Measurements from ENCODE around the gene OR6N1.

Gene OR6N1, protein sequence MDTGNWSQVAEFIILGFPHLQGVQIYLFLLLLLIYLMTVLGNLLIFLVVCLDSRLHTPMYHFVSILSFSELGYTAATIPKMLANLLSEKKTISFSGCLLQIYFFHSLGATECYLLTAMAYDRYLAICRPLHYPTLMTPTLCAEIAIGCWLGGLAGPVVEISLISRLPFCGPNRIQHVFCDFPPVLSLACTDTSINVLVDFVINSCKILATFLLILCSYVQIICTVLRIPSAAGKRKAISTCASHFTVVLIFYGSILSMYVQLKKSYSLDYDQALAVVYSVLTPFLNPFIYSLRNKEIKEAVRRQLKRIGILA

DNA sequence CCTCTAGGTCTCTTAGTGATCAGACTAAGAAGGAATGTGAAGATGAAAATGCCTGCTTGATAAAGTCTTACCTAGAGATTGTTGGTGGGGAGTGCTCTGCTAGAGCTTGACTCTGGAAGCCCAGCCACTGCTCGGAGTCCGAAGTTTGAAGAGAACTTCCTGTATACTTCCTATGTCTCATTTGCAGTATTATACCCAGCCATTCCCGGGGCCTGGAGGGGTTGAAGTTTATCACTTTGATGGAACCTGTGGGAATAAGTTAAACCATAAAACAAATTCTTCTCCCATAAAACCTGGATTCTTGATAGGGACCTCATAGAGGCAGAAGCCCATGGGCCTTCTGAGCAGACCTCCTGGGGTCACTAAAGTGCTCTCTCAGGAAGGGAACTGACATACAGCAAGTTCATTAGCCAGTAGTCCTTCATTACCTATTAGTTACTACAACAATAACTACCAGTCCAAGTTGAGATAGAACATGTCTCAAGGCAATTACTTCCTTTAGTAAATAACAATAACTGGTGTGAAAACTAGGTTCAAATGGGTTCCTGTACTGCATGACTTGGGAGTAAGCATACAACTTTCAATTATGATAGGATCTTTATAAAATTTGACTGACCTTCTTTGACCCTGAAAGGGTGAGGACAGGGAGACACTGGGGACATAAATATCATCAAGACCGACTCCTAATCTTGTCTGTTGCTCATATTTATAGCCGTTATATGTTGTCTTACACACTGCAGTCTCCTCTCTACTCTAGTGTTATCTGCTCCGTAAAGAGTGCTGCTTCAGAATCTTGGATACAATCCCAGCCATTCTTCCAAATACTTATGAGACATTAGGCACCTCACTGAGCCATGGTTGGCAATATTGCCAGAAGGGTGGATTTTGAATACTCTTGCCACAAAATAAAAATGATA, at the start of gene OR6N1:
Gene OR6N1 (minus strand): TSS at position 246 of the 917 bp plus-strand sequence. CDS start 5,513 bp downstream, outside the sequence.
- no peak for DNase-seq (ENCODE audit: low read depth in 3 of 3, low spot score in 1 of 3)

DNA sequence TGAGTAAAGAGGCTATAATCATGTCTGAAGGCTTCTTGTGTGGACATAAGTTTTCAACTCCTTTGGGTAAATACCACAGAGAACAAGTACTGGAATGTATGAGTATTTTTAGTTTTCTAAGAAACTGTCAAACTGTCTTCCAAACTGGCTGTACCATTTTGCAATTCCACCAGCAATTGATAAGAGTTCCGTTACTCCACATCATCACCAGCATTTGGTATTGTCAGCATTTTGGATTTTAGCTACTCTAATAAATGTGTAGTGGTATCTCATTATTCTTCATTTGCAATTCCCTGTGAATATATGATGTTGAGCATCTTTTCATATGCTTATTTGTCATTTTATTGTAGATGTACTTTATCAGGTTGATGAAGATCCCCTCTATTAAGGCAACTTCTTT, 49.7 kb upstream of the OR6N1 start:
- DNase-seq (ENCODE audit: low read depth in 3 of 3, low spot score in 1 of 3) = no peak

DNA sequence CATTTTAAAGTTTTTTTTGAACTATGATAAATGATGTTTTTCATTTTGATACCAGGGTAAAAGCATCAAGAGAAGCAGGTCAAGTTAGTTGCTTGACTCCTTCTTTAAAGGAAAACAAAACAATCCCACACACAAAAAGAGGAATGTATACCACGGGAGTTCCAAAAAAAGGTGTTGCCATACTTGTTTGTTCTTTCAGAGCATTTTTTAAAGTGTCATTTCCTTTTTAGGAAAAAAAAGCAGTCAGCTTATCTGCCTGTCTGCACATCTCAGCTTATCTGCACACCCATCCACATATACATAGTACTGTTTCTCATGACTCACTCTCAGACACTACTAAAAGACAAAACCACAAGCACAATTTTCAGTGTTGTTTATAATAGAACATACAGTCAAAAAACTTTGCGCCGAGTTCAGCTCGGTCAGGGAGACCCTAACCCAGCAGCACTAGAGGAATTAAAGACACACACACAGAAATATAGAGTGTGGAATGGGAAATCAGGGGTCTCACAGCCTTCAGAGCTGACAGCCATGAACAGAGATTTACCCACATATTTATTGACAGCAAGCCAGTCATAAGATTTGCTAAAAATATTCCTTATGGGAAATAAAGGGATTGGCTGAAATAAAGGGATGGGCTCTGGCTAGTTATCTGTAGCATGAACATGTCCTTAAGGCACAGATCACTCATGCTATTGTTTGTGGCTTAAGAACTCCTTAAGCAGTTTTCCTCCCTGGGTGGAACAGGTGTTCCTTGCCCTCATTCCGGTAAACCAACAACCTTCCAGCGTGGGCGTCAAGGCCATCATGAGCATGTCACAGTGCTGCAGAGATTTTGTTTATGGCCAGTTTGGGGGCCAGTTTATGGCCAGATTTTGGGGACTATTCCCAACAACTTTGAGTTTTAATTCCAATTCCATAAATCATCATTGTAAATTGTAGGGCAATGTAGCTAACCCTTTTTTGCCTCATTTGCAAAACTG, 47.8 kb upstream of the OR6N1 start:
- DNase-seq (ENCODE audit: low read depth in 3 of 3, low spot score in 1 of 3) = no peak

DNA sequence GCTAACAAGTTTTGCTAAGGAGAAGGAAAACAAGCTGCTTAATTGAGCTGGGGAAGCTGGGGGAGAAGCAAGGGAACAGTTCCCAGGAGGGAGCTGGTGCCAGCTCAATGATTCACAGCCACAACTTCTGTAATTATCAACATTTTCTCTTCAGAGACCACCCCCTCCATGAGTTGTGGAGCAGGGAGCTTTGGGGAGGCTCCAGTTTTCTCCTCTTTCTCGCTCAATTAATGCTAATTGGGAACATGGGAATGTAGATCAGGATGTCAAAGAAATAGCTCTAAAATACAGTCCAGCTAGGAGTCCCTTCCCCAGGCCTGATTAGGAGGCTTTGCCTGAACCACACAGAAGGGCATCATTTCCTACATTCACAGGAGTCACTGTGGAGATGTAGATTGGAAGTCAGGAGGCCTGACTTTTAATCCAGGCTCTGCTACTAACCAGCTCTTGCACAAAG, 47.0 kb upstream of the OR6N1 start:
- DNase-seq (ENCODE audit: low read depth in 3 of 3, low spot score in 1 of 3) = no peak

DNA sequence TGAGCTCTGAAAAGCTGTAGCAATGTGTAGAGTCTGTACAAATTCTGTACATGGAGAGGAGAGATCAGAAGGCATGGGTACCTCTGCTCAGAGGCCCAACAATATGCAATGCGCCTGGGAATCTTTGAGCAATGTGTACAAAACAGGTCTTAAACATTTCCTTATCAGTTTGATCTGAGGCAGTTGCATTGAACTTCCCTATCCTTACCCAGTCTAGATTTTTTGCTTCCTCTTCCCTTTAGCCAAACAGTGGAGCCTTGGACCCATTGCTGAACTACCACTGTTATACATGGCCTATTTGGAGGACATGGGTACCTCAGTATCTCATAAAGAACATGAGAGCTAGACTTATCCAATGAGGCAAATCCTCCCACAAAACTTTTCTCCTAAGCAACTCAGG, 46.6 kb upstream of the OR6N1 start:
- DNase-seq (ENCODE audit: low read depth in 3 of 3, low spot score in 1 of 3) = no peak

DNA sequence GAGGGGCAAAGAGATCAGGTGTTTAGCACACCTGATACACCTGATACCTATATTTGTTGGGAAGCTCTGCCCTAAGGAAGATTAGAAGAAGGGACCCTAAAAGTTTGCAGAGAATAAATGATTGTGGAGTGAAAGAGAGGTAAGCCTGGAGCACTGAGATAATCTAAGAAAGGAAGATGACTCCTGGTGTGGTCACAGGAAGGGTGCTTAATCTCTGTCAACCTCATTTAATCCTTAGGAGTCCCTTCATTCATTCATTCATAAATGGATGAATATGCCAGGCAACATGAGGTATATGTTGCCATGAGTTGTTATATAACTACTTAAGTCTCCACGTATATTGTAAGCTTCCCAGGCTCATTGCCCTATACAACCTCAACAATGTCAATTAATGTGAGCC, 43.0 kb upstream of the OR6N1 start:
- no peak for DNase-seq (ENCODE audit: low read depth in 3 of 3, low spot score in 1 of 3)

DNA sequence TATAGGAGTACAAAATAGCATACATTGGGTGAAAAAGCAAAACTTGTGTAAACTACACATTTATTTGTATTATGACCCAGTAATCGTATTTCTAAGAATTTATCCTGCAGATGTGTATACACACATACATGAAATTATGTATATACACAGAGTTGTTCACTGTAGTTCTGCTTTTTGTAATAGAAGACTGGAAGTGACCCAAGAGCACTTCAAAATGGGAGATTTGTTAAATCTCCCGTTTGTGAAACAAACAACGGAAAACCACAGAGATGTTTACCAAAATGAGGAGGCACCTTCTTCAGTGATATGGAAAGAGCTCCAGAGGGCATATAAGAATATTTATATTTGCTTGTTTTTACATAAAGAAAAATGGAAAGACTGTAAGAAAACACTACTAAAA, 41.2 kb upstream of the OR6N1 start:
- DNase-seq (ENCODE audit: low read depth in 3 of 3, low spot score in 1 of 3) = no peak

DNA sequence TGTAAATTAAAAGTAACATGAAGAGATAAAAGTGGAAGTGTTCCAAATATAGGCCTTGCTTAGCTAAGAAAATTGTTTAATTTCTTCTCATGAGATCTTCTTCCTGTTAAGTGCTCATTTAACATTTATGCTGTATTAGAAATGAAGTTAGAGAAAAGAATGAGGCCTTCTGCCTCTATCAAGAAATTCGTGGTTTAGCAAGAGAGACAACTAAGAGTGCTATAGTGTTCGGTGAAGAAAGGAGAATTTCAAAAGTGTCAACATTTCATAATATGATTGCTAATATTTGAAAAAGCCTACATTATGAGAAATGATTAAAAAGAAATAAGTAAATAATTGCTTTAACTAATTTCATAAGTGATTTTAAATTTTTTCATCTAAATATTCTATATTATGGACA, 40.3 kb upstream of the OR6N1 start:
- no peak for DNase-seq (ENCODE audit: low read depth in 3 of 3, low spot score in 1 of 3)

DNA sequence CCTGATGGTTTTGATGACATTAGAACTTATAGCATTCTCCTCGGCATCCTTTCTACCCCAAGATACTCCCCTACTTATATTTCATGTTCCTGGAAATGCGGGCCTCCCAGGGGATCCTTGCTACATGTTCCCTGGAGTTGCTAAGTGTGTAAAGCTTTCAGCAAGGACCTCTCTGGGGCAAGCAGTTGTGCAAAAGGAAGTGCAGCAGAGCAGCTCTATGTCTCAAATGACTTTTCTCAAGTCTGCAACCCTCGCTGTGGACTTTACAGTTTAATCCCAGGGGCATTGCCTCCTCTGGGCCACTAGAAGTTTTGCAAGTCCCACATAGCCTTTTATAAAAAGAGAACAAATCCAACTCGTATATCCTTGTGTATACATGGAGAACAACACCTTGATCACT, 38.3 kb upstream of the OR6N1 start:
- DNase-seq (ENCODE audit: low read depth in 3 of 3, low spot score in 1 of 3) = no peak

DNA sequence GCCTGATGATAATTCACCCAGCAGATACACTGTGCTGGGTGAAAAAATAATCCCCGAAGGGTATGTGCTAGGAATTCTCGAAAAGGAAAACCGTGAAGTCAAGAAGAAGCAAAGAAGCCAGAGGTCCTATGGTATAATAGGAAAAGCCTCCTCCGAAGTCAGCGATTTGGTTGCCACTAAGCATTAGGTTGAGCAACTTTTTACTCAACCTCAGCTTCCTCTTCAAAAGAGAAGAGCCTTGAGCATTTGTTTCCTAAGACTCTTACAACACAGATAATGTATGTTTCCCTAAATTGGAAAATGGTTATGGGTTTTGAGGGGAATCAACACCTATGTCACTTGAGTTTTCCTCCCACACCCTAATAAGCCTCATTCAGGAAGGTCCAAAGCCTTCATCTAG, 37.9 kb upstream of the OR6N1 start:
- no peak for DNase-seq (ENCODE audit: low read depth in 3 of 3, low spot score in 1 of 3)

DNA sequence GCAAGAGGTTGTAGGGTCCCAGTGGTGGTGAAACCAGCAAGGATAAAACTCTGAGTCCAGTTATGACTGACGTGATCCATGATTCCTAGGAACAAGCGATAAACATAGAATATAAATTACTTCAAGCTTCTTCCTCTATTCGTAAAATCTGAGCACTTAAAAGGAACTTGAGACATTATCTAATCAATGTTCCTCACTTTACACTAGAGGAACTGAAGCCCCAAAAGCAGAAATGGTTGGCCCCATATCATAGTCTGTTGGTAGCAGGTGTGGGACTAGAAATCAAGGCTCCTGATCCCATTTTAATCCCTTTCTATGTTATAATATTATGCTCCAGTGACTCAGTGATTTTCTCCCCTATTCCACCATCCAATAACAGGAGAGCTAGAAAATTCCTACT, 37.3 kb upstream of the OR6N1 start:
- DNase-seq (ENCODE audit: low read depth in 3 of 3, low spot score in 1 of 3) = no peak

DNA sequence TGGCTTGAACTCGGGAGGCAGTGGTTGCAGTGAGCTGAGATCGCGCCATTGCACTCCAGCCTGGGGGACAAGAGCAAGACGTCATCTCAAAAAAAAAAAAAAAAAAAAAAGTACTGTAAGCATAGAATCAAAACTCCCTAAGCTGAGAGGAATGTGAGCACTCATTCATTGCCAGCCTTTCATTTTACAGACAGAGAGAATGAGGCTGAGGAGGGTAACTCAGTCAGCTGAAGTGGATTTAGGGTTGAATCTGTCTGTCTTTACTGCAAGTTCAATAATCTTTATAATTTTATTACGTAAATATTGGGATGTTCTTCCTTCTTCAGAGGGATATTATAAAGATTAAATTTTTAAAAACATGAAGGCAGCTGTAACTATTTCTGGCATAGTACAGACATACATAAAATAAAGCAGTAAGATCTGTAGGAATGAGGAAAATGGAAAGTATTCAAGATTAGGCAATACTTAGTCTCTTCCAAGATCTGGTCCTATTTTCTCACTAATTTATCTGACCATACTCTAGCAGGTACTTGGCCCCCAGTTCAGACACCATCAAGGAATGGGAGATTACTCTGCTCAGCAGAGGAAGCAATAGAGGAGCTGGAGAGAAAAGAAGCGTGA, 35.0 kb upstream of the OR6N1 start:
- DNase-seq (ENCODE audit: low read depth in 3 of 3, low spot score in 1 of 3) = no peak

DNA sequence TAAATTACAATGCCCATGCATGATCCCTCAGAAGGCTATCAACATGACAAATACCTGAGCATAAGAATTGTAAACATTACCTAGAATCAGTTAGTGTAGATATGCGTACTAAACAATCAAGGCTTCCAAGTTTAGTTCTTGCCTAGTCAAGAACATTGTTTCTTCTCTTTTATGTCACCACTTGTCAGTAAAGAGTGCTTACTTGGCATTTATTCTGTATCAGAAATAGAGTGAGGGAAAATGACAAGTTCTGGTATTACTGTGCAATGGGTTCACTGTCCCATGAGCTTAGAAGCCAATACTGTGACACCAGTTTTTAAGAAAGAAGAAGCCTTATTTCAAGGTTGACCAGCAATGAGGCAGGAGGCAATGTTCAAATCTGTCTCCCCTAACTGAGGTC, 31.7 kb upstream of the OR6N1 start:
- no peak for DNase-seq (ENCODE audit: low read depth in 3 of 3, low spot score in 1 of 3)

DNA sequence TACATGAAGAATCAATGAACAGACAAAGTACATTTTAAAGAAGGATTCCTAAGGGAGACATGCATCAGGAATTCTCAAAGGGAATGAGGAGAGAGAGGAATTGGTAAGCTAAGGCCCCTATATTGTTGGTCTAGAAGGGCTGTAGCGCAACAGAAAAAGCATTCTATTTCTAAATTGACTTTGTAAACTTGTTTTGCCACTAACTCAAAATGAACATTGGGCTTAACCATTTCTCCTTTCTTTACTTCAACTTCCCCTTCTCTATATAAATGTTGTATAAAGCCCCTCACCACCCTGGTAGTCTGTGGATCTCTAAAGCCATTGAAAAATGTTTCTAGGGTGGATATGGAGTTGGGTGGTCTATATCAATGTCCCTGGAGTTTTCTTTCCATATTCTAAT, 29.4 kb upstream of the OR6N1 start:
- no peak for DNase-seq (ENCODE audit: low read depth in 3 of 3, low spot score in 1 of 3)

DNA sequence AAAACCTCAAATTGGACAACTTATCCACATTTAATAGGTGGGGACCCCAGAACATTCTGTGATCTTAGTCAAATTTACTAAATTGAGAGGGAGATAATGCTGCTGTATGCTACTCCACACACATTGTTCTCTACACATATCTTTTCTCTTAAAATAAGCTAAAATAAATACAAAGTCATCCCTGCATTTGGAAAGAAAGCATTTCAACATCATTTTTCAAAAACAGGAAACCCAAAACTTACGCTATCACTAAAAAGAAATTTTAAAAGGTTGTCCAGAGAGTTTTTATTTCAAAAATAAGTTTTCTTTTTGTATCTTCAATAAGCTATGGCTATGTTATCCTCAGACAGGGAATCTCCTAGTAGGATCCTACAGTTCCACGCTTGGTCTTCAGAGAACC, 28.5 kb upstream of the OR6N1 start:
- no peak for DNase-seq (ENCODE audit: low read depth in 3 of 3, low spot score in 1 of 3)

DNA sequence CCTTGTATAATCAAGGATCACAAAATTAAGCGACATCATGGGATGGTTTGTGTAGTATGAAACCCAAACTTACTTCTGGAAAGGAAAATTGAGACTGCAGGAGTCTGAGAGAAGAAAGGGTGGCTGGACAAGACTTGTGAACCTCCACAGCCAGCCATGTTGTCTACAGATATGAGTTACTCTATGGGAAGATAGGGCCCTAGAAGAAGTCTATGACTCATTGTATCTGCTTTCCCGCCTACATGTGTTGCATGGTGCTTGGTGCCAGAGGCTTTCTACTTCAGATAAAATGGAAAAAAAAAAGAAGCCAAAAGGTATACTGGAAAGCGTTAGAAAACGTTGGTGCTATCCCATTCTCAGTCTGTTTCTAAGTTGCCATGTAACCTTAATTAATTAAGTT, 27.7 kb upstream of the OR6N1 start:
- DNase-seq (ENCODE audit: low read depth in 3 of 3, low spot score in 1 of 3) = no peak

DNA sequence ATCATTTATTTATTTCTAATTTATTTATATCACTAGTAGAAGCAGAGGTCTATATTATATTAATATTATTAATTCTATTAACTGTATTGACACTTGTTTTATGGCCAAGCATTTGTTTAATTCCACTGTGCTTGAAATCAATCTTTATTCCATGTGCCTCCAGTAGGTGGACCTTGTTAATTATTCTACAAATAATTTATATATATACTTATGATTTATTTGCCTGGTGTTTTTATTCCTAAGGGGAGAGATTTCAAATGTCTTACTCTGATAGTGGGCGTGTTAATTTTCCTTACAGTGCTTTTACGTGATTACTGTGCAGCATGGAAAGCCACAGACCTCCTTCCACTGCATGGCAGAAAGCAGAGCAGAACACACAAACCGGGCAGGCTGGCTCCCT, 26.5 kb upstream of the OR6N1 start:
- no peak for DNase-seq (ENCODE audit: low read depth in 3 of 3, low spot score in 1 of 3)

DNA sequence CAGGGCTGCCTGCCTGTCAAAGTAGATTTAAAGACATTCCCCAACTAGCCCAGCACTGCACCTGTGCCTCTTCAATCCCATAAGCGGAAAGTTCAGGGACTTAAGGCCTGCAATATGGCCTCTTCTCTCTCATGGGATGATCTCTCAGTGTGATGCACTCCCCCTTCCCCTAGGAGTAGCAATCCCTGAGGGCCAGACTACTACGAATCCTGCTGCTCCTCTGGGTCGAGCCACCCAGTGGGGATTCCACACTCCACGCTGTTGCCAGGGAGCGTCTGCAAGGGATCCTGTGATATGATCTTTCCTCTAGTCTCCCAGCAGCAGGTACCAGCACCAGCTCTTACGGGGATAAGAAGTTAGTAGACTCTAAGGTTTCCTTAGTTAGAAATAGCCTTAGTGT, 22.3 kb upstream of the OR6N1 start:
- DNase-seq (ENCODE audit: low read depth in 3 of 3, low spot score in 1 of 3) = no peak

DNA sequence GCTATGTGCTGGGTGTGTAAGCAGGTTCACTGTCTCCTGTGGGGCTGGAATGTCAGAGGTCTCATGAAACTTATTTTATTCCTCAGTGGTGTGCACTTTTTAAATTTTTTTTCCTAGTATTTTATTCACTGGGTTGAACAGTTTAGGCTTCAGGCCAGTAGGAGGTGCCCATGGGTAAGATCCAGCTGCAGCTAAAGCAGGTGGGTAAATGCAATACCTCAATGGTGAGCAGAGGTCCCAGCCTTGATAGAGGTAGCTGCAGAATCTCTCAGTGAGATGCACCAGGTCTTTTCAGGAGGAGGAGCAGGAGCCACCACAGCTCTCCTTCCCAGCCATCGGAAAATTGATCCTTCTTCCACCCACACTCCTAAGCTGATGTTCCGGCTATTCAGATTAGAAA, 21.6 kb upstream of the OR6N1 start:
- DNase-seq (ENCODE audit: low read depth in 3 of 3, low spot score in 1 of 3) = peak in 2 of 3 donors; percentile 3 to 15

DNA sequence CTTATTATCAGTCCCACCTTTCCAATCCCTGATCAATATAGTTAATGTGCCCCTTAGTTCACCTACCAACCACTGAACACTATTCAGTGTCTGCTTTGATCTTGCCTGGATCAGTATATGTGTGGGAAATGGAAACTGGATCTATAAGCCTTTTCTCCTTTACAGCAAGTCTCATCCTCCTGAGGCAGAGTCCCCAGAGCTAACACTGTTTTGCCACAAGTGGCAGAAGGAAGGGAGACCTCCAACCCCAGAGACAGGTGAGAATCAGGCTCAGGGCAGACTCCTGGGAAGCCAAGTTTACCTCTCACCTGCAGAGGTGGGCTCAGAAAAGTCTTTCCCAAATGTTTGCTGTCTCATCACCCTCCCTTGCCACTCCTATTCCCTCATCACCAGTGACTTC, 9.1 kb upstream of the OR6N1 start, which contains the start of gene OR6N2:
Gene OR6N2 (minus strand): TSS at position 101 of the 400 bp plus-strand sequence. CDS start 3,569 bp downstream, outside the sequence.
- DNase-seq (ENCODE audit: low read depth in 3 of 3, low spot score in 1 of 3) = no peak

DNA sequence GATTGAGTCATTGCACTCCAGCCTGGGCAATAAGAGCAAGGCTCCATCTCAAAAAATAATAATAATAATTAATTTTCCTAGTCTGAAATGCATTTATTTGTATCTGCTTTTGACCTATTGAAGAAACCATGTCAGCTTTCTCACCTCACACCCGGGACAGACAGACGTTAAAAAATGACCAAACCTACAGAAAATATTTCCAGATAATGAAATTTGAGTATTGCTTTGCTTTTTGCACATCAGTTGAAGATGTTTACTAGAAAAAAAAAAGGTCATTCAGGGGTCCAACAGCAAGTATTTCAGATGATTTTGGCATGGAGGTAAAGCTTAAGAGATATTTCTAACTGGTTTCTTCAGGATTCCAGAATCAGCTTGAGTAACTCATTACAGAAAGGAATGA, 17.6 kb downstream of the OR6N1 start, which contains the start of gene OR6K6:
Gene OR6K6 (plus strand): TSS at position 301 of the 400 bp plus-strand sequence. CDS start 168 bp downstream, outside the sequence.
- DNase-seq (ENCODE audit: low read depth in 3 of 3, low spot score in 1 of 3) = no peak

Data from stimulated activated CD4-positive, alpha-beta T cell treated with anti-CD3 and anti-CD28 coated beads, TNF-alpha, amount 100 ng/mL, for 1 hour (primary cell).